ENCODE data around the gene TNFAIP3. TPM values are rescaled to one million over a fixed set of nuclear protein-coding genes. Genes with fewer than 3 reads are reported as not detected.
"Not testable (repeated sequence)": the region's sequence is repeated elsewhere in the genome, so short reads cannot be mapped to it uniquely, and the experiment has no call there.

Gene TNFAIP3
- total and polyA plus RNA-seq, 8 donors, result 7.8 to 77.0 (median 12.4) TPM

DNA sequence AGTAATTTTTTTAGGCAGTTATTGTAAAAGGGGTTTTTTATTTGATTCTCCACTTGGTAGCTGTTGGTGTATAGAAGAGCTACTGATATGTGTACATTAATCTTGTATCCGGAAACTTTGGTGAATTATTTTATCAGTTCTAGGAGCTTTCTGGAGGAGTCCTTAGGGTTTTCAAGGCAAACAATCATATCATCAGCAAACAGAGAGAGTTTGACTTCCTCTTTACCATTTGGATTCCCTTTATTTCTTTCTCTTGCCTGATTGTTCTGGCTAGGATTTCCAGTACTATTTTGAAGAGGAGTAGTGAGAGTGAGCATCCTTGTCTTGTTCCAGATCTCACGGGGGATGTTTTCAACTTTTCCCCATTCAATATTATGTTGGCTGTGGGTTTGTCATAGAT is 28.0 kb upstream of the TNFAIP3 start:
- Histone ChIP-seq H3K27me3 (no peaks in the 10 kb centered on the region), H3K27ac (no peak overlapping the region), H3K9me3 (peaks cover 0 to 14% (median 0%) of the 10 kb centered on the region in 4 donors), H3K4me3 (no peak overlapping the region), H3K4me1 (no peaks in the 10 kb centered on the region), H3K36me3 (no peaks in the 10 kb centered on the region)
- TF ChIP-seq POLR2A (IDR thresholded peaks at IDR 0.05) (no peak), POLR2AphosphoS5 (IDR thresholded peaks at IDR 0.05) (no peak), EP300 (IDR thresholded peaks at IDR 0.05) (no peak)
- TF ChIP-seq, protein P1, sequence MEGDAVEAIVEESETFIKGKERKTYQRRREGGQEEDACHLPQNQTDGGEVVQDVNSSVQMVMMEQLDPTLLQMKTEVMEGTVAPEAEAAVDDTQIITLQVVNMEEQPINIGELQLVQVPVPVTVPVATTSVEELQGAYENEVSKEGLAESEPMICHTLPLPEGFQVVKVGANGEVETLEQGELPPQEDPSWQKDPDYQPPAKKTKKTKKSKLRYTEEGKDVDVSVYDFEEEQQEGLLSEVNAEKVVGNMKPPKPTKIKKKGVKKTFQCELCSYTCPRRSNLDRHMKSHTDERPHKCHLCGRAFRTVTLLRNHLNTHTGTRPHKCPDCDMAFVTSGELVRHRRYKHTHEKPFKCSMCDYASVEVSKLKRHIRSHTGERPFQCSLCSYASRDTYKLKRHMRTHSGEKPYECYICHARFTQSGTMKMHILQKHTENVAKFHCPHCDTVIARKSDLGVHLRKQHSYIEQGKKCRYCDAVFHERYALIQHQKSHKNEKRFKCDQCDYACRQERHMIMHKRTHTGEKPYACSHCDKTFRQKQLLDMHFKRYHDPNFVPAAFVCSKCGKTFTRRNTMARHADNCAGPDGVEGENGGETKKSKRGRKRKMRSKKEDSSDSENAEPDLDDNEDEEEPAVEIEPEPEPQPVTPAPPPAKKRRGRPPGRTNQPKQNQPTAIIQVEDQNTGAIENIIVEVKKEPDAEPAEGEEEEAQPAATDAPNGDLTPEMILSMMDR (IDR thresholded peaks at IDR 0.05), result no peak
- intact Hi-C loops (cut with DNase I; ENCODE audit: low total_unique reads), result no loop called here
- no peak for DNase-seq
- 61 to 83% (median 70%) methylated on average over 2 of the region's 2 CpGs for WGBS, 5 donors

DNA sequence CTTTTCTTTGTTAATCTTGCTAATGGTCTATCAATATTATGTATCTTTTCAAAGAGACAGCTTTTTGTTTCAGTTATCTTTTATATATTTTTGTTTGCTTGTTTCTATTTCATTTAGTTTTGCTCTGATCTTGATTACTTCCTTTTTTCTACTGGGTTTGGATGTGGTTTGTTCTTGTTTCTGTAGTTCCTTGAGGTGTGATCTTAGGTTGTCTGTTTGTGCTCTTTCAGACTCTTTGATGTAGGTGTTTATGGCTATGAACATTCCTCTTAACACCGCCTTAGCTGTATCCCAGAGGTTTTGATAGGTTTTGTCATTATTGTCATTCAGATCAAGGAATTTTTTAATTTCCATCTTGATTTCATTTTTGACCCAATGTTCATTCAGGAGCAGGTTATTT is 26.8 kb upstream of the TNFAIP3 start:
- H3K4me1 ChIP-seq, result no peaks in the 10 kb centered on the region
- TF ChIP-seq EP300 (IDR thresholded peaks at IDR 0.05) (no peak), POLR2AphosphoS5 (IDR thresholded peaks at IDR 0.05) (no peak), POLR2A (IDR thresholded peaks at IDR 0.05) (no peak)
- no peaks in the 10 kb centered on the region for H3K36me3 ChIP-seq
- 95 to 100% (median 97%) methylated on average over 1 of the region's 1 CpG for WGBS, 5 donors
- H3K4me3 ChIP-seq, result no peak overlapping the region
- intact Hi-C loops (cut with DNase I; ENCODE audit: low total_unique reads), result no loop called here
- H3K27ac ChIP-seq, result no peak overlapping the region
- peaks cover 0 to 14% (median 0%) of the 10 kb centered on the region in 4 donors for H3K9me3 ChIP-seq
- no peak for DNase-seq
- H3K27me3 ChIP-seq, result no peaks in the 10 kb centered on the region

DNA sequence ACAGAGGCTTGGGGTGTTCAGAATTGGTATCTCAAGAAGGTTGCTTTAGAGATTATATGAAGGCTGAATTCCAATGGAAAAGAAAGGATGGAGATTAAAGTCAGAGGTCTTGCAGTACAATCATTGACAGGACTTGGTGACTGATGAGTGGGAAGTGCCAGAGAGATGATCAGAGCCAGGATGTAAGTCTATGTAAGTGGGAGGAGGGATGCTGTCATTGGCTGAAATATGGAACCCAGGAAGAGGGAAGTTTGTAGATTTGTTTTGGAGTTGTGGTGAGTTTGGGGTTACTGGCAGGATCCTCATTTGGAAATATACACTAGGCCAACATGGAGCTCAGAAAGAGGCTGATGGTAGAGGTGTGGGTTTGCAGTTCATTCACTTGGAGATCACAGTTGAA is 23.8 kb upstream of the TNFAIP3 start:
- H3K27ac ChIP-seq, result no peak overlapping the region
- no peak for TF ChIP-seq POLR2A (IDR thresholded peaks at IDR 0.05)
- intact Hi-C loops (cut with DNase I; ENCODE audit: low total_unique reads), result no loop called here
- H3K36me3 ChIP-seq, result no peaks in the 10 kb centered on the region
- H3K4me1 ChIP-seq, result peaks cover 0 to 3% (median 0%) of the 10 kb centered on the region in 4 donors
- H3K27me3 ChIP-seq, result no peaks in the 10 kb centered on the region
- DNase-seq, result no peak
- no peak overlapping the region for H3K4me3 ChIP-seq
- peaks cover 0 to 14% (median 0%) of the 10 kb centered on the region in 4 donors for H3K9me3 ChIP-seq

DNA sequence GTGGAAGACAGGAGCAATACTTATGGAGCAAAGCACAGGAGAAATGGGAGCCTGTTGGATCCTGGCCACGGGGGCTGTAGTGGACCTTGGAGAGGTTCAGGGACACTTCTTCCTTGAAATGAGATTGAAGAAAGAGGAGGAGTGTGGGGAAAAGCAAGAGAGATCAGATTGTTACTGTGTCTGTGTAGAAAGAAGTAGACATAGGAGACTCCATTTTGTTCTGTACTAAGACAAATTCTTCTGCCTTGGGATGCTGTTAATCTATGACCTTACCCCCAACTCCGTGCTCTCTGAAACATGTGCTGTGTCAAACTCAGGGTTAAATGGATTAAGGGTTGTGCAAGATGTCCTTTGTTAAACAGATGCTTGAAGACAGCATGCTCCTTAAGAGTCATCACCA is 22.7 kb upstream of the TNFAIP3 start:
- H3K27ac ChIP-seq; DNase-seq; H3K36me3 ChIP-seq; H3K27me3 ChIP-seq; intact Hi-C loops (cut with DNase I; ENCODE audit: low total_unique reads); H3K4me3 ChIP-seq: not testable (repeated sequence)
- Histone ChIP-seq H3K4me1 (peaks cover 0 to 14% (median 0%) of the 10 kb centered on the region in 4 donors), H3K9me3 (peaks cover 0 to 14% (median 0%) of the 10 kb centered on the region in 4 donors)
- 75 to 92% (median 79%) methylated on average over 2 of the region's 2 CpGs for WGBS, 5 donors

DNA sequence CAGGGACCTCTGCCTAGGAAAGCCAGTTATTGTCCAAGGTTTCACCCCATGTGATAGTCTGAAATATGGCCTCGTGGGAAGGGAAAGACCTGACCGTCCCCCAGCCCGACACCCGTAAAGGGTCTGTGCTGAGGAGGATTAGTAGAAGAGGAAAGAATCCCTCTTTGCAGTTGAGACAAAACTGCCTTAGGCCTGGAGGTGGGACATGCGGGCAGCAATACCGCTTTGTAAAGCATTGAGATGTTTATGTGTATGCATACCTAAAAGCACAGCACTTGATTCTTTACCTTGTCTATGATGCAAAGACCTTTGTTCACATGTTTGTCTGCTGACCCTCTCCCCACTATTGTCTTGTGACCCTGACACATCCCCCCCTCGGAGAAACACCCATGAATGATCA is 22.3 kb upstream of the TNFAIP3 start:
- H3K27me3 ChIP-seq; DNase-seq; intact Hi-C loops (cut with DNase I; ENCODE audit: low total_unique reads); H3K27ac ChIP-seq; H3K4me3 ChIP-seq; H3K36me3 ChIP-seq: not testable (repeated sequence)
- WGBS, 5 donors, result 82 to 92% (median 87%) methylated on average over 7 of the region's 7 CpGs
- peaks cover 0 to 19% (median 0%) of the 10 kb centered on the region in 4 donors for H3K4me1 ChIP-seq
- H3K9me3 ChIP-seq, result peaks cover 0 to 13% (median 0%) of the 10 kb centered on the region in 4 donors

DNA sequence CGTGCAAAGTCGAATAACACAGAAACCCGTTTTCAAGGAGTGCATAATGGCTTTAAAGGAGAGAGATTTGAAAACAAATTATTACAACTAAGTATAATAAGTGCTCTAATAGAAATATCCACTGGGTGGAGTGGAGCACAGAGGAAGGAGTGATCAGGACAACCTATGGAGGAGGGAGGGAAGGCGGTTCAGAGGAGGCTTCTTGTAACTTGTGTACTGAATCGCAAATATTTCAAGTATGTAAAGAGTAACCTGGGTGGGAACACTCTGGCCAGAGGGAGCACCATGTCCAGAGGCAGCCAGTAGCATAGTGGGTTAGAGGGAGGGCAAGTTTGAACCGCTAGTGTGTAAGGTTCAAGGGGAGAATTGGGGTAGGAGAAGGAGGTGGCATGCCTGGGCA is 21.6 kb upstream of the TNFAIP3 start:
- DNase-seq, result no peak
- H3K4me3 ChIP-seq, result no peak overlapping the region
- no peaks in the 10 kb centered on the region for H3K27me3 ChIP-seq
- peaks cover 0 to 25% (median 0%) of the 10 kb centered on the region in 4 donors for H3K4me1 ChIP-seq
- peaks cover 0 to 7% (median 0%) of the 10 kb centered on the region in 4 donors for H3K9me3 ChIP-seq
- no peak overlapping the region for H3K27ac ChIP-seq
- 58 to 81% (median 68%) methylated on average over 6 of the region's 6 CpGs for WGBS, 5 donors
- intact Hi-C loops (cut with DNase I; ENCODE audit: low total_unique reads), result no loop called here
- no peaks in the 10 kb centered on the region for H3K36me3 ChIP-seq
- TF ChIP-seq EP300 (IDR thresholded peaks at IDR 0.05) (no peak), POLR2A (IDR thresholded peaks at IDR 0.05) (no peak), POLR2AphosphoS5 (IDR thresholded peaks at IDR 0.05) (no peak)
- TF ChIP-seq, protein P1 (IDR thresholded peaks at IDR 0.05), result no peak

All from stomach (tissue), 9 donors.